ENCODE results near the gene DEFB112. TPM values are rescaled to one million over a fixed set of nuclear protein-coding genes. Genes with fewer than 3 reads are reported as not detected.

Gene DEFB112
- total RNA-seq, 3 donors from 2014 or later: not detected

- no peak for DNase-seq
- H3K9me3 ChIP-seq: no peaks in the 10 kb centered on the region
- no peak for TF ChIP-seq CTCF (IDR thresholded peaks at IDR 0.05)
- H3K36me3 ChIP-seq (ENCODE audit: low read depth): no peaks in the 10 kb centered on the region
- no peak overlapping the region for H3K4me3 ChIP-seq
- intact Hi-C loops (cut with DNase I, micrococcal nuclease): no loop called here
- no peaks in the 10 kb centered on the region for H3K4me1 ChIP-seq (ENCODE audit: low read depth)
- no peak for ATAC-seq
Observed at GRCh38 chr6:50076431-50076830, 26.7 kb upstream of the DEFB112 start.

GRCh38 chr6:50071921-50072320 is 22.2 kb upstream of the DEFB112 start:
- Histone ChIP-seq H3K36me3 (ENCODE audit: low read depth) (no peaks in the 10 kb centered on the region), H3K4me3 (no peak overlapping the region), H3K4me1 (ENCODE audit: low read depth) (no peaks in the 10 kb centered on the region), H3K9me3 (no peaks in the 10 kb centered on the region)
- DNase-seq (no peak), ATAC-seq (no peak)
- TF ChIP-seq CTCF (IDR thresholded peaks at IDR 0.05): no peak
- intact Hi-C loops (cut with DNase I, micrococcal nuclease): no loop called here

GRCh38 chr6:50070101-50070500 is 20.4 kb upstream of the DEFB112 start:
- Histone ChIP-seq H3K4me1 (ENCODE audit: low read depth) (no peaks in the 10 kb centered on the region), H3K4me3 (no peak overlapping the region), H3K9me3 (no peaks in the 10 kb centered on the region), H3K36me3 (ENCODE audit: low read depth) (no peaks in the 10 kb centered on the region)
- intact Hi-C loops (cut with DNase I, micrococcal nuclease): no loop called here
- ATAC-seq (no peak), DNase-seq (no peak)
- TF ChIP-seq CTCF (IDR thresholded peaks at IDR 0.05): no peak

- H3K36me3 ChIP-seq (ENCODE audit: low read depth): no peaks in the 10 kb centered on the region
- intact Hi-C loops (cut with DNase I, micrococcal nuclease): no loop called here
- no peak for TF ChIP-seq CTCF (IDR thresholded peaks at IDR 0.05)
- no peak for ATAC-seq
- no peaks in the 10 kb centered on the region for H3K9me3 ChIP-seq
- no peaks in the 10 kb centered on the region for H3K4me1 ChIP-seq (ENCODE audit: low read depth)
- no peak overlapping the region for H3K4me3 ChIP-seq
- no peak for DNase-seq
Observed at GRCh38 chr6:50062051-50062450, 12.3 kb upstream of the DEFB112 start.

GRCh38 chr6:50056242-50056641 is 6.5 kb upstream of the DEFB112 start:
- DNase-seq: no peak
- TF ChIP-seq CTCF (IDR thresholded peaks at IDR 0.05): no peak

GRCh38 chr6:50047026-50047425 is 2.7 kb downstream of the DEFB112 start:
- DNase-seq: peak in 1 of 3 donors; percentile 30
- Histone ChIP-seq H3K9me3 (no peaks in the 10 kb centered on the region), H3K36me3 (ENCODE audit: low read depth) (no peaks in the 10 kb centered on the region), H3K4me3 (no peak overlapping the region), H3K4me1 (ENCODE audit: low read depth) (no peaks in the 10 kb centered on the region)
- intact Hi-C loops (cut with DNase I, micrococcal nuclease): no loop called here
- TF ChIP-seq CTCF (IDR thresholded peaks at IDR 0.05): no peak
- no peak for ATAC-seq

More at GRCh38 chr6:50056242-50056641, 6.5 kb upstream of the DEFB112 start:
- intact Hi-C loops (cut with DNase I, micrococcal nuclease): no loop called here
- Histone ChIP-seq H3K36me3 (ENCODE audit: low read depth) (no peaks in the 10 kb centered on the region), H3K9me3 (no peaks in the 10 kb centered on the region), H3K4me3 (no peak overlapping the region), H3K4me1 (ENCODE audit: low read depth) (no peaks in the 10 kb centered on the region)
- no peak for ATAC-seq
